Measurements from ENCODE around the gene ARMC9.

The ARMC9 gene

DNA sequence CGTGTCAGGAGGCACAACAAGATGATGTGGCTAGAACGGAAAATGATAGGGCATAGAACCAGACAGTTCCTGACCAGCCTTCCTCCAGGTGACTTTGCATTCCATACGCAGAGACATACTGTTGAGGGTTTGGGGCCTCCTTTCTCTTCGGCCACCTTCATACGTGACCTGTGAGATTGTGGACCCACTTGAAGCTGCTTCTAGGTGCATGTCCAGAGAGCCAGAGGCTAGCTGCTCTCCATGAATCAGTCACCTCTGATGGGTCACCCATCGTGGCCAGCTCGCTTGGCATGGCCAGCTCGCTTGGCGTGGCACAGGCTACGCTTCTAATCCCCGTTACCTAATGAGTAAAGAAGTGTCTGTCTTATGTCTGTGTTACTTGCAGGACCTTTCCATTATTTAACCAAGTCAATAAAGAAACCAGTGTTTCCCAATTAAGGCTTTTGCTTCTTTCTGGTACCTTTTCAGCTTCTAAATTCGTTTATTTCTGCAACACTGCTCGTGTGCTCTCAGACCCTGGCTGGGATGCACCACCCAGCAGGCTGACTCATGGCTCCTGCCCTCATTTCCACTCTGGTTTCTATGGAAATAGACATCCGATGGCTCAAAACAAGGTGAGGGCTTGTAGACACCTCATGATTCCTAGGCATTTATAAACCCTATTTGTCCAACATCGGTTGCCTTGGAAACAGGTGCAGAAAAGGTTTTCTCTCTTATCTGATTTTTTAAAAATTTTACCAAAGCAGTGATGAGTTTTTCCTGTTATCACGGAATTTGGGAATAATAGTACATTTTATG is 110.4 kb downstream of the ARMC9 start:
- DNase-seq (ENCODE audit: low read depth in 3 of 3, low spot score in 1 of 3) = no peak

- DNase-seq (ENCODE audit: low read depth in 3 of 3, low spot score in 1 of 3) = no peak
These were observed 113.6 kb downstream of the ARMC9 start for GRCh38 chr2:231312066-231312465.

DNA sequence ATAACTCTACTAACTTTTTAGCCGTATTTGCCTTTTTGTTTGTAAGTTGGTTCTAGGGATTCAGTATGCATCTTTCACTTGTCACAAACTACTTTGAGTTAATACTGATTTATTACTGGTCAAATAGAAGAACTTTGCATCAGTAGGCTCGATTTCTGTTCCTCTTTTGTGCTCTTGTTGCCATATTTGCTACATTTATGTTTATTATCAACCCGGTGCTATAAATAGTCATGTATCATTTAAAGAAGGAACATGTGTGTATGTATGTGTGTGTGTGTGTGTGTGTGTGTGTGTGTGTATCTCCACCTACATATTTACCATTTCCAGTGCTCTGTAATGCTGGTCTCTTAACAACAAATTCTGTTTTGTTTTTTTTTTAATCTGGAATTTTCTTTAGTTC is 117.5 kb downstream of the ARMC9 start:
- DNase-seq (ENCODE audit: low read depth in 3 of 3, low spot score in 1 of 3) = no peak

DNA sequence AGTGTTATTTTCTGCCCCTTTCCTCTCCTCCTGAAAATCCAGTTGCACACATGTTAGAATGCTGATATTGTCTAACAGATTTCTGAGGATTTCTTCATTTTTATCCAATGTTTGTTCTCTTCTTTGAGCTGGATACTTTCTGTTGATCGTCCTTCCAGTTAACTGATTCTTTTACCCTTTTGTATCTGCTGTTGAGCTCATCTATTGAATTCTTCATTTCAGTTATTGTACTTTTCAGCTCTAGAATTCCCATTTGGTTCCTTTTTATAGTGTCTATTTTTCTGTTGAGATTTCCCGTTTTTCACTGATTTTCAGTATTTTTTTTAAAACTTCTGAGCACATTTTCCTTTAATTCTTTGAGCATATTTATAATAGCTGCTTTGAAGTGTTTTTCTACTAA is 119.1 kb downstream of the ARMC9 start:
- no peak for DNase-seq (ENCODE audit: low read depth in 3 of 3, low spot score in 1 of 3)

DNA sequence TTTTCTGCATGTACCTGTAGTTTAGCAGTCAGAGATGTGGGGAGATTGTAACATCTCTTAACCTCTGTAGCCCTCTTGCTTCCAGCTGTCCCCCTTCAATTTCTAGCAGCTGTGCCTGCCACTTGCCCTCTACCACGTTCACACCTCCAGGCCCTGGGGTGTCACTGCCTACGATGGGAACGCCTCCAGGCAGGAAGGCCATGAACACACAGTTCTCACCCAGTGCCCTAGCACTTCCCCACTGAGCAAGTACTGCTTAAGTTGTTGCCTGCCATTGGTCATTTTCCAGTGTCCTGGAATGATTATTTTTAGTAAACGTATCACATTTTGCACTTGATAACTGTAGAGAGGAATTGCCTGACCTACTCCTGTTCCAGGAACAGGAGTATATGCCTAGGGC is 120.0 kb downstream of the ARMC9 start:
- no peak for DNase-seq (ENCODE audit: low read depth in 3 of 3, low spot score in 1 of 3)

- no peak for DNase-seq (ENCODE audit: low read depth in 3 of 3, low spot score in 1 of 3)
These were observed 120.5 kb downstream of the ARMC9 start for GRCh38 chr2:231318954-231319353.

GRCh38 chr2:231319867-231320266 is 121.4 kb downstream of the ARMC9 start:
- DNase-seq (ENCODE audit: low read depth in 3 of 3, low spot score in 1 of 3) = no peak

GRCh38 chr2:231321021-231321420 is 122.6 kb downstream of the ARMC9 start:
- no peak for DNase-seq (ENCODE audit: low read depth in 3 of 3, low spot score in 1 of 3)

GRCh38 chr2:231321556-231322334 is 123.3 kb downstream of the ARMC9 start:
- DNase-seq (ENCODE audit: low read depth in 3 of 3, low spot score in 1 of 3) = no peak

GRCh38 chr2:231323316-231323715 is 124.9 kb downstream of the ARMC9 start:
- DNase-seq (ENCODE audit: low read depth in 3 of 3, low spot score in 1 of 3) = no peak

- no peak for DNase-seq (ENCODE audit: low read depth in 3 of 3, low spot score in 1 of 3)
These were observed 127.4 kb downstream of the ARMC9 start for GRCh38 chr2:231325826-231326225.

DNA sequence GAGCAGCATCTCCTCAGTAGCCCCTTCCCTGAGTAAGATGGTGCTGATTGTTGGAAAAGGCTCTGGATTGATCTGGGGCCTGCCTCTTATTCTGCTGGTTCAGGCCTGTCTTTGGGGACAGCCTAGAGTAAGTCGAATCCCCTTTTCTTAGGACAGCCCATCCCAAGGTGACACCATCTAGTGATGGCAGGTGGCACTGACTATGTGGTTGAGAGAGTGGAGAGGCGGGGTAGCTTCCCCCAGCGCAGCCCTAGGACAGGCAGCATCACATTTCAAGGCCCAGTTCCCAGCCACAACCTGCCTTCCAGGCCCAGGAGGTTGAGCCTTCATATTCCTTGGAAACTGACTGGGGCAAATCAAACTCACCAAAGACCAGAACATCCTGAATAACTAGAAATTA is 128.0 kb downstream of the ARMC9 start:
- no peak for DNase-seq (ENCODE audit: low read depth in 3 of 3, low spot score in 1 of 3)

DNA sequence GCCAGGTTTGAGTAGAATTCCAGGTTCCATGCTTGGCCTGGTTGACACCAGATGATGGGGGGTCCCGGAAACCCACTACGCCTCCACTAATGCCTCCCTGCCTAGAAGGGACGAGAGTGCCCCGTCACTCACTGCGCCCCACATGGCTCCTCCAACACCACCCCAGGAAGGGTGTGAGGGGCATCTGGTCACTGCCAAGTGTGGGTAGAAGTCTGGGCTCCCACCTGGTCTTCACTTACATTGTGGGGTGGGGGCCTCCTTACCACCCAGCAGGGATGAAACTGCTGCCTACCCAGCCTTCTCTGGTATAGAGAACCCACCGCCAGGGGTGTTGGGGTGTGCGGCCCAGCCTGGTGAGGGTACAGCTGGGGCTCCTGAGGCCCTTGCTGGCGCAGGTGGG is 131.9 kb downstream of the ARMC9 start:
- no peak for DNase-seq (ENCODE audit: low read depth in 3 of 3, low spot score in 1 of 3)

DNA sequence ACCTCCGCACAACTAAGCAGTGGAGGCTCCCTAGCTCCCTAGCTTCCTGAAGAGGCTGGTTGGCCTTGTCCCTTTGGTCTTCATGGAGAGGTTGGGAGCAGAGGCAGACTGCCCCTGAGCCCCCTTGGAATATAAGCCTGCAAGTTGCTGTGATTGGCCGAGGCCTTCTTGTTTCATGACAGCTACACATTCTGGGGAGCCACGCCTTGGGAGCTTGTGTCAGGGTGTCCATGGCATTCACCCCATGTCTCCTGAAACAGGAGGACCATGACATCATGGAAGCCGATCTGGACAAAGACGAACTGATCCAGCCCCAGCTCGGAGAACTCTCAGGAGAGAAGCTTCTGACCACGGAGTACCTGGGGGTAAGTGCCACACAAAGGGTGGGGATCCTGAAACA is 133.1 kb downstream of the ARMC9 start:
- DNase-seq (ENCODE audit: low read depth in 3 of 3, low spot score in 1 of 3) = no peak

- no peak for DNase-seq (ENCODE audit: low read depth in 3 of 3, low spot score in 1 of 3)
These were observed 134.0 kb downstream of the ARMC9 start for GRCh38 chr2:231332388-231332787.

DNA sequence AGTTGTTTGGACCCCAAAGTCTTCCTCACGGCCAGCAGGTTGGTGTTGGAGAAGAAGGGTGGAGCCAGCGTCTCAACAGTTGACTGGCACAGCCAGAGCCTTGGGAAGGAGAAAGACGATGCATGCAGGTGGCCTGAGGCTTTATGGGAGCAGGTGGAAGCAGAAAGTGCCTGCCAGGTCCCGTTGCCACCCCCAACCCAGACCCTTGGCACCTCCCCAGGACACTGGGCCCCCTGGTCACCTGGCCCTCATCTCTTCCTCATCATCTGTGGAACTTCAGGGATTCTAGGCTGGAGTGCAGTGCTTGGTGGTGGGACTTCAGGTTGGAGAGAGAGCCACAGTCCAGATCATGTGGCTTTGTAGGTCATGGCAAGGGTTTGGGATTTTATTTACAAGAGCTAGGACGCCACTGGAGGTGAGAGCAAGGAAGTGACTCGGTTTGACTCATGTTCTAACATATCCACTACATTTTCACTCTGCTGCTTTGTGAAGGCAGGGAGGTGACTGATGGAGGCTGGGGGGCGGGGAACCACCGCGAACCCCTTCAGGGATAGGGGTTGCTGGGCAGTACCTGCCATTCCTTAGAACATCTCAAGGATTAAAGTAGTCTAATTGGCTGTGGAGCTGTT is 134.6 kb downstream of the ARMC9 start:
- no peak for DNase-seq (ENCODE audit: low read depth in 3 of 3, low spot score in 1 of 3)

DNA sequence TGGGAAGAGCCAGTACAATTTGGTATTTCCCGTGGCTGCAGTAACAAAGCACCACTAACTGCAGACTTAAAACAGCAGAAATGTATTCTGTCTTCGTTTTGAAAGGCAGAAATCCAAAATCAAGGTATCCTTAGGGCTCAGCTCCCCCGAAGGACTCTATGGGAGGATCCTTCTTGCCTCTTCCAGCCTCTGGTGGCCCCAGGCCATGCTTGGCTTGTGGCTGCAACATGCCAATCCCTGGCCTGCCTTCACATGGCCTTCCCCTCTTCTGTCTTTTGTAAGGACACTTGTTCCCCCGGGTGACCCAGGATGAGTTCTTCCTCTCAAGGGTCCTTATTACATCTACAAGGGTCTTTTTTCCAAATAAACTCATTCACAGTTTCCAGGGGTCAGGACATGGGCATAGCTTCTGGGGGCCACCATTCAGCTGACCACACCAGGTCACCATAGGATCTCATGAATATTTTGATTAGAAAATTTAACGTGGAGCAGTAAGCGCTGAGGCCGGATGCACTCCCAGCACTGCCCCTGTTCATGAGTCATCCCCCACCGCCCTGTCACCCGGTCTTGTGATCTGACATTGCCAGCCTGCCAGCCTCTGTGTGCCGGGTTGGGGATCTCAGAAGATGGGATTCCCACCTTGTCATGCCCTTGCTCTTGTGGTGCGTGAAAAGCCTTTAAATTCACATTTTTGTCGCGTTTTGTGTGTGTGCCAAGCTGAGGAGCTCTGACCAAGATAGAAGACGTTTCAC is 135.9 kb downstream of the ARMC9 start:
- no peak for DNase-seq (ENCODE audit: low read depth in 3 of 3, low spot score in 1 of 3)

DNA sequence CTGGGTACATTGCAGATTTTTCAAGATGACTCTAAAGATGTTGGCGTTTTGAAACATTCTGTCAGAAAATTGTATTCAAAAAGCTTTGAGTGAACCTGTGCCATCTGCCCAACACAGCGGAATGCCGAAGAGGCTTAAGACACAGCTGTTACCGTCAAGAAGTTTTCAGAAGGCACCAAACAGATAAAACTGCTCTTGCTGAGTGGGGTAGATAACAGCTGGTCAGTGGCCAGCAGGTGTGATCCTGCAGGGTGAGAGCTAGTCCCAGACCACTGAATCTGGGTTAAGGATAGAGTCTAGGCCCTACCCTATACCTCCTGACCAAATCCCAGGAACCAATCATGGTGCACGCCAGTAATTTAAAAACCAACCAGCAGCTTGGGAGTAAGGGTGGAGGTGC is 136.6 kb downstream of the ARMC9 start:
- DNase-seq (ENCODE audit: low read depth in 3 of 3, low spot score in 1 of 3) = no peak

DNA sequence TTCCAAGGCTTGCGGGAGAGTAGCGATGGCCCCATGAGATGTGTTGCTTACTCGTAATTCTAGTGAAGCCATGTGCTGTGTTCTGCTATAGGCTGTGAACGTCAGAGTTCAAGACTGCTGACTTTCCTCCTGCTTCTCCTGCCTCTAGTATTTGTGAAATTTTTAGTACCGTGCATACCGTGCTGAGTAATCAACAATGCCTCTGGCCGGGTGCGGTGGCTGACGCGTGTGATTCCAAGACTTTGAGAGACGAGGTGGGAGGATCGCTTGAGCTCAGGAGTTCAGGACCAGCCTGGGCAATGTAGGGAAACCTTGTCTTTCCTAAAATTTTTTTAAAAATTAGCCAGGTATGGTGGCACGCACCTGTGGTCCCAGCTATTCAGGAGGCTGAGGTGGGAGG is 137.2 kb downstream of the ARMC9 start:
- DNase-seq (ENCODE audit: low read depth in 3 of 3, low spot score in 1 of 3) = no peak

- DNase-seq (ENCODE audit: low read depth in 3 of 3, low spot score in 1 of 3) = no peak
These were observed 137.8 kb downstream of the ARMC9 start for GRCh38 chr2:231336236-231336635.

- DNase-seq (ENCODE audit: low read depth in 3 of 3, low spot score in 1 of 3) = no peak
These were observed 138.3 kb downstream of the ARMC9 start for GRCh38 chr2:231336700-231337099.

Measured in stimulated activated CD4-positive, alpha-beta T cell treated with anti-CD3 and anti-CD28 coated beads, TNF-alpha, amount 100 ng/mL, for 1 hour (primary cell).